IgD-negative memory B cell (primary cell): ENCODE results near the gene ABHD18. TPM values are rescaled to one million over a fixed set of nuclear protein-coding genes. Genes with fewer than 3 reads are reported as not detected.
"Not testable (repeated sequence)": the region's sequence is repeated elsewhere in the genome, so short reads cannot be mapped to it uniquely, and the experiment has no call there.

ENCODE experiments used
- H3K27ac Mint-ChIP-seq, 3 donors: one replicate each; pipeline ENCODE4 v1.8.0; 2020 to 2022; ENCODE audit warnings: mild to moderate bottlenecking in 3 of 3, mixed read lengths in 3 of 3, moderate library complexity in 1 of 3
- H3K27me3 Mint-ChIP-seq: one replicate; pipeline ENCODE4 v1.8.0; 2021; ENCODE audit warnings: mixed read lengths
- H3K36me3 Mint-ChIP-seq: one replicate; pipeline ENCODE4 v1.8.0; 2020; ENCODE audit warnings: mild to moderate bottlenecking, mixed read lengths
- H3K4me1 Mint-ChIP-seq, 3 donors: one replicate each; pipeline ENCODE4 v1.8.0; 2020 to 2022; ENCODE audit warnings: mixed read lengths in 3 of 3, mild to moderate bottlenecking in 1 of 3
- H3K4me3 Mint-ChIP-seq, 4 donors: one replicate each; pipeline ENCODE4 v1.8.0; 2020 to 2022; ENCODE audit warnings: mild to moderate bottlenecking in 4 of 4, mixed read lengths in 4 of 4, moderate library complexity in 3 of 4
- H3K9me3 Mint-ChIP-seq, 3 donors: one replicate each; pipeline ENCODE4 v1.8.0; 2020 to 2021; ENCODE audit warnings: mixed read lengths in 3 of 3, mild to moderate bottlenecking in 1 of 3
- polyA plus RNA-seq: library from polyadenylated mRNA; unstranded; fragments of 300-500 nt; fragmentation: Illumina TruSeq; gene quantifications from one replicate; pipeline ENCODE4 v1.2.3, GENCODE V29; 2021

ABHD18 gene
- polyA plus RNA-seq, 1 donor from 2014 or later, result 7.5 TPM

DNA sequence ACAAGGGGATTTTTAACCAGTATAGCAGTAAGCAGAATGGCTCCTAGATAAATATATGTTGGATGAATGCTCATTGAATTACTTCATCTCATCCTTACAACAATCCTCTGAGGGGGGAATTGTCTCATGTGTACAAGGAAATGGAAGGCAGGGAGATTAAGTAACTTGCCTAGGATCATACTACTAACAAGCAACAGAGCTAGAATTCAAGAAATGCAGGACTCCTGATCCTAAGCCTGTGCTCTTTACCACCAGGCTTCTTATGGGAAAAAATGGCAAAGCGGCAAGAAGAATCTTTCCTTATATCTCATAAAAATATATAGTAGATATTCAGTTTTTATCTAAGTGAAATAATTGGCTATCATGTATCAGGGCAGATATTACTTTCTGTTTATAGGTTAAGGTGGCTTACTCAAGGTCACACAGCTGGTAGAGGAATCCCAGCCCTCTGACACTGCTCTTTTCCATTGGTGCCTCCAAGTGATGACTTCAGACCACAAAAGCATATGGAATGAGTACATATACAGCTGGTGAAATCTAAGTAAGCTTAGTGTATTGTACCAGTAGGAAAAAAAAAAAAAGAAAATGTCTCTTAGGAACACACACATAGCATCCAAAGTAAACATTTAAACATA lies 2.1 kb downstream of the ABHD18 start:
- H3K4me3 Mint-ChIP-seq, result peak overlapping the region in 3 of 4 donors; percentile 18 to 85 (median 26)
- H3K27me3 Mint-ChIP-seq, result no peaks in the 10 kb centered on the region
- H3K4me1 Mint-ChIP-seq, result peaks cover 21 to 24% (median 23%) of the 10 kb centered on the region in 3 donors
- no peak overlapping the region for H3K27ac Mint-ChIP-seq
- peaks cover 3% of the 10 kb centered on the region for H3K36me3 Mint-ChIP-seq
- H3K9me3 Mint-ChIP-seq, result no peaks in the 10 kb centered on the region

DNA sequence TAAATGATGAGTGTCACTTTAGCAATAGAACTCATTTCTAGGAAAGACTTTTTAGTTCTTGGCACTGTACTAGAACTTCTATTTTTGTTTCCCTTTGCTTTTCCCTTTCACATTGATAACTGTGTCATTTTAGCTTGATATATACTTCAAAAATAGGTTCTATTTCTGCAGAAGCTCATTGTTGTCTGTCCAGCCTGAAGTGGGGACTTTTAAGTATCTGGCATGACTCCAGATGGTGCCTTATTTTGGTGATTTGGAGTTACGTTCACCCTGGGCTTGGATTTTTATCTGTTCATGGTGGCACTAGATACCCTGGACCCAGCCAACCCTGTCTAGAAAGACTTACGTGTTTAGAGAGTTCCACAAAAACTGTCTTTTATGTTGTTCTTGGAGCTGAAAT lies 3.4 kb downstream of the ABHD18 start:
- peak overlapping the region in 1 of 3 donors; percentile 39 for H3K27ac Mint-ChIP-seq
- H3K36me3 Mint-ChIP-seq, result no peaks in the 10 kb centered on the region
- no peaks in the 10 kb centered on the region for H3K27me3 Mint-ChIP-seq
- no peaks in the 10 kb centered on the region for H3K9me3 Mint-ChIP-seq
- H3K4me3 Mint-ChIP-seq, result peak overlapping the region in 1 of 4 donors; percentile 52
- H3K4me1 Mint-ChIP-seq, result peaks cover 12 to 22% (median 12%) of the 10 kb centered on the region in 3 donors

DNA sequence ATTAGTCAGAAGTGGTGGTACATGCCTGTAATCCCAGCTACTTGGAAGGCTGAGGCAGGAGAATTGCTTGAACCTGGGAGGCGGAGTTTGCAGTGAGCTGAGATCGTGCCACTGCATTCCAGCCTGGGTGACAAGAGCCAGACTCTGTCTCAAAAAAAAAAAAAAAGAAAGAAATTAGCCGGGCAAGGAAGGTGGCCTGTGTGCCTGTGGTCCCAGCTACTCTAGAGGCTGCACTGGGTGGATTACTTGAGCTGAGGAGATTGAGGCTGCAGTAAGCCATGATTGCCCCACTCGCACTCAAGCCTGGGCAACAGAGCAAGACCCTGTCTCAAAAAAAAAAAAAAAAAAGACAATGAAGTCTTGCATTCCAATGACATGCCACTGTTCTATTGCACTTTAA lies 5.7 kb downstream of the ABHD18 start:
- H3K27me3 Mint-ChIP-seq, H3K36me3 Mint-ChIP-seq, H3K9me3 Mint-ChIP-seq, H3K27ac Mint-ChIP-seq, H3K4me3 Mint-ChIP-seq: not testable (repeated sequence)
- peaks cover 11 to 16% (median 14%) of the 10 kb centered on the region in 3 donors for H3K4me1 Mint-ChIP-seq

DNA sequence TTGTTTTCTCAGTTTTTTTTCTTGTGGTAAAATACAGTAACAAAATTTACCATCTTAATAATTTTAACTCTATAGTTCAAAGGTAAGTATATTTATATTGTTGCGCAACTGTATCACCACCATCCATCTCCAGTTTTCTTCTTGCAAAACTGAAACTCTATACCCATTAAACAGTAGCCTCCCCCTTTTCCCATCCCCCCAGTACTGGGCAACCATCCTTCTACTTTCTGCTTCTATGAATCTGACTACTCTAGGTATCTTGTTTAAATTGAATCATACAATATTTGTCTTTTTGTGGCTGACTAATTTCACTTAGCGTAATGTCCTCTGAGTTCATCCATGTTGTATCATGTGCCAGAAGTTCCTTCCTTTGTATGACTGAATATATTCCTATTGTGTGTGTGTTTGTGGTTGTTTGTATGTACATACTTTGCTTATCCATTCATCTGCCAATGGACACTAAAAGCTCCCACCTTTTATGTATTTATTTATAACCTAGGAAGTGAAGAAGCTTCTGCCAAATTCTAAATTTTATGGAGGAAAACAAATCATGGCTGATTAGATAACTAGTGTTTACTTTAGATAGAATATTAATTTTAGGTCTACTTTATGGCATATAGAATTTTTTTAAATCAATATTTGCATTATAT lies 10.0 kb downstream of the ABHD18 start:
- no peak overlapping the region for H3K27ac Mint-ChIP-seq

DNA sequence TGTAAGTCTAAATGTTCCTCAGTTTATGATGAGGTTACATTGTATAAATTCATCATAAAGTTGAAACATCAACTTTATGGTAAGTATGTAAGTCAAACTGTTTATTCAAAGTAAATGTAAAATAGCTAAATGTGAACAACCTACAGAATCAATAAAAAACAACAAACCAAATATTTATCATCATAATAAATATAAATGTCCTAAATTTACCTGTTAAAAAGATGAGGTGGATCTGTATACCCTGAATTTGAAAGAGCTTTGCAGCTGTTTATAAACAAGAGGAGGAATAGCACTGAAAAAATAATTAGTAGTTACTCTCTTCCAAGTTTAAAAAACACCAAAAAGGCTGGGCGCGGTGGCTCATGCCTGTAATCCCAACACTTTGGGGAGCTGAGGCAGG lies 13.7 kb downstream of the ABHD18 start:
- Mint-ChIP-seq H3K4me3 (no peak overlapping the region), H3K27me3 (no peaks in the 10 kb centered on the region), H3K27ac (no peak overlapping the region), H3K4me1 (peaks cover 0 to 7% (median 3%) of the 10 kb centered on the region in 3 donors), H3K36me3 (peaks cover 13% of the 10 kb centered on the region), H3K9me3 (no peaks in the 10 kb centered on the region)

More for the DNA sequence above, 10.0 kb downstream of the ABHD18 start:
- peaks cover 4 to 9% (median 5%) of the 10 kb centered on the region in 3 donors for H3K4me1 Mint-ChIP-seq
- no peak overlapping the region for H3K4me3 Mint-ChIP-seq
- H3K27me3 Mint-ChIP-seq, result no peaks in the 10 kb centered on the region
- H3K36me3 Mint-ChIP-seq, result peaks cover 11% of the 10 kb centered on the region
- H3K9me3 Mint-ChIP-seq, result no peaks in the 10 kb centered on the region

DNA sequence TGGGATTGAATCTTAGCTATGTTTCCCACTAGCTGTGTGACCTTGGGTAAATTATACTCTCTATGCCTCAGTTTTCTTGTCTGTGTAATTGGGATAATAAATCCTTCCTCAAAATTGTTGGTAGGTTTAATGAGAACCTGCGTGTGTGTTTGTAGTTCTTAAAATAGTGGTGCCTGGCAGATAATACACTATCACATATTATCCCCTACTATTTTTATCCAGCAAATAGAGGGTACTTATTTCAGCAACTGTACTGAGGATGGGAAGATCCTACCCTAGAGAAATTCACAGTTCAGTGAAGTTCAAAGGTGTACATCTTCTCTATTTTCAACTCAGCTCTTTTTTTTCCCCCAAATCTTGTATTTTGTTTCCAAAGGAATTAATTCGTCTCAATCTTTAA lies 17.2 kb downstream of the ABHD18 start:
- no peaks in the 10 kb centered on the region for H3K9me3 Mint-ChIP-seq
- no peak overlapping the region for H3K27ac Mint-ChIP-seq
- no peaks in the 10 kb centered on the region for H3K27me3 Mint-ChIP-seq
- H3K4me3 Mint-ChIP-seq, result no peak overlapping the region
- H3K4me1 Mint-ChIP-seq, result no peaks in the 10 kb centered on the region
- H3K36me3 Mint-ChIP-seq, result peaks cover 11% of the 10 kb centered on the region

DNA sequence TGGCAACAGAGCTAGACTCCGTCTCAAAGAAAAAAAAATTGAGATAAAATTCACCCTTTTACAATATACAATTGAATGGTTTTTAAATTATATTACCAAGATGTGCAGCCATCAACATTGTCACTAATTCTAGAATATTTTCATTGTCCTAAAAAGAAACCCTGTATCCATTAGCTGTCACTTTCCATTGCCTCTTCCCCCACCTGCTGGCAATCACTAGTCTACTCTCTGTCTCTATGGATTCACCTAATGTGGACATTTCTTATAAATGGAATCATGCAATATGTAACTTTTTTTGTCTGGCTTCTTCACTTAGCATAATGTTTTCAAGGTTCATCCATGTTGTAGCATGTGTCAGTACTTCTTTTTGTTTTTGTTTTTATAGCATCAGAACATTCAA lies 20.8 kb downstream of the ABHD18 start:
- Mint-ChIP-seq H3K4me1 (no peaks in the 10 kb centered on the region), H3K27ac (no peak overlapping the region), H3K36me3 (peaks cover 4% of the 10 kb centered on the region), H3K9me3 (no peaks in the 10 kb centered on the region), H3K27me3 (no peaks in the 10 kb centered on the region), H3K4me3 (no peak overlapping the region)

DNA sequence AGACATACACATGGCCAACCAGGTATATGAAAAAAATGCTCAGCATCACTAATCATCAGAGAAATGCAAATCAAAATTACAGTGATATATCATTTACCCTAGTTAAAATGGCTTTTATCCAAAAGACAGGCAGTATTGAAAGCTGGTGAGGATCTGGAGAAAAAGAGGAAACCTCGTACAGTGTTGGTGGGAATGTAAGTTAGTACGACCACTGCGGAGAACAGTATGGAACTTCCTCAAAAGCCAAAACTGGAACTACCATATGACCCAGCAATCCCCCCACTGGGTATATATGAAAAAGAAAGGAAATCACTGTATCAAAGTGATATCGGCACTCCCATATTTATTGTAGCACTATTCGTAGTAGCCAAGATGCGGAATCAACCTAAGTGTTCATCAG lies 23.4 kb downstream of the ABHD18 start:
- Mint-ChIP-seq H3K27ac (no peak overlapping the region), H3K27me3 (no peaks in the 10 kb centered on the region), H3K9me3 (no peaks in the 10 kb centered on the region), H3K36me3 (peaks cover 7% of the 10 kb centered on the region), H3K4me3 (no peak overlapping the region), H3K4me1 (peaks cover 0 to 11% (median 0%) of the 10 kb centered on the region in 3 donors)

DNA sequence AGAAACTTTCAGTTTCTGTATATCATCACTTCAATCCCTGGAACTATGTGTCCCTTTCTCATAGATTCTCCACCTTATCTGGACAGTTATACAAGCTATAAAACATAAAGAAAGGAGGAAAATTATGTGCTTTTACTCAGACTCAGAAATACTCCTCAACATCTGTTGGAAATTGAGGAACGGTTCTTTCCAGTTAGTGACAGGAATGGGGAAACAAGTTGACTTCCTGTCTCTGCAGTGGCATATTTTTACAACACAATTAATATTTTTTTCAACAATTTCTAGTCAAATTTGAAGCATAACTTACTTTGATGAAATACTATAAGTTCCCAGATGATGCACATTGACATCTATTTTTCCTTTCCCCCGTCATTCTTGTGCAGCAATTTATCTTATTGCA lies 27.9 kb downstream of the ABHD18 start:
- H3K4me1 Mint-ChIP-seq, result peaks cover 5 to 25% (median 10%) of the 10 kb centered on the region in 3 donors
- H3K9me3 Mint-ChIP-seq, result no peaks in the 10 kb centered on the region
- H3K27me3 Mint-ChIP-seq, result no peaks in the 10 kb centered on the region
- H3K4me3 Mint-ChIP-seq, result no peak overlapping the region
- H3K27ac Mint-ChIP-seq, result peak overlapping the region in 1 of 3 donors; percentile 33
- H3K36me3 Mint-ChIP-seq, result peaks cover 6% of the 10 kb centered on the region

DNA sequence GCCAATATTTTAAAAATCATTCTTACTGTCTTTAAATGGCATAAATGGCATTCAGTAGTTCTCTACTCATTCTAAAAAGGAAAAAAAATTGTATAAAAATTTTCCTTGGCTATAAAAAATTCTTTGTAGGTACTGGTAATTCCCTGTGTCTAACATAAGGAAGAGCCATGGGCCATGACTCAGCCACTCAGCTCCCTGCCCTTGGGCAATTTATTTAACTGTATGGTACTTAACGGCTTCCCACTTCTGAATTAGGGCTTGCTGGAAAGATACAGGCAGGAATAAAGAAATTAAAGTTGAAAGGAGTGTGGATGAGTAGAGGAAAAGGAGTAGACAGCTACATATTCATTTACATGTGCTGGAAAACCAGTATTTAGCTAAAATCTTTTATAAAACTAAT lies 30.6 kb downstream of the ABHD18 start:
- Mint-ChIP-seq H3K9me3 (no peaks in the 10 kb centered on the region), H3K4me3 (no peak overlapping the region), H3K36me3 (peaks cover 22% of the 10 kb centered on the region), H3K27ac (peak overlapping the region in 1 of 3 donors; percentile 73), H3K27me3 (no peaks in the 10 kb centered on the region), H3K4me1 (peaks cover 6 to 25% (median 11%) of the 10 kb centered on the region in 3 donors)

DNA sequence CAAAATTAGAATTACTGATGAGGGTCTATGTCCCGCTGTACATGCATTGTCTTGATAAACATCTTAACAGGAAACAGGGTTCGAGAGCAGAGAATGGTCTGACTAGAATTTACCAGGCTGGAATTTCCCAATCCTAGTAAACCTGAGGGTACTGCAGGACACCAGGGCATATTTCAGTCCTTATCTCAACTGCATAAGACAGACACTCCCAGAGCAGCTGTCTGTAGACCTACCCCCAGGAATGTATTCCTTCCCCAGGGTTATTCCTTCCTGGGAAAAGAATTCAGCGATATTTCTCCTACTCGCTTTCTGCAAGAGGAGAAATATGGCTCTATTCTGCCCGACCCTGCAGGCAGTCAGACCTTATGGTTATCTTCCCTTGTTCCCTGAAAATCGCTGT lies 31.3 kb downstream of the ABHD18 start:
- peak overlapping the region in 1 of 3 donors; percentile 73 for H3K27ac Mint-ChIP-seq
- peaks cover 10 to 30% (median 14%) of the 10 kb centered on the region in 3 donors for H3K4me1 Mint-ChIP-seq
- H3K27me3 Mint-ChIP-seq, H3K9me3 Mint-ChIP-seq, H3K4me3 Mint-ChIP-seq: not testable (repeated sequence)
- peaks cover 23% of the 10 kb centered on the region for H3K36me3 Mint-ChIP-seq

DNA sequence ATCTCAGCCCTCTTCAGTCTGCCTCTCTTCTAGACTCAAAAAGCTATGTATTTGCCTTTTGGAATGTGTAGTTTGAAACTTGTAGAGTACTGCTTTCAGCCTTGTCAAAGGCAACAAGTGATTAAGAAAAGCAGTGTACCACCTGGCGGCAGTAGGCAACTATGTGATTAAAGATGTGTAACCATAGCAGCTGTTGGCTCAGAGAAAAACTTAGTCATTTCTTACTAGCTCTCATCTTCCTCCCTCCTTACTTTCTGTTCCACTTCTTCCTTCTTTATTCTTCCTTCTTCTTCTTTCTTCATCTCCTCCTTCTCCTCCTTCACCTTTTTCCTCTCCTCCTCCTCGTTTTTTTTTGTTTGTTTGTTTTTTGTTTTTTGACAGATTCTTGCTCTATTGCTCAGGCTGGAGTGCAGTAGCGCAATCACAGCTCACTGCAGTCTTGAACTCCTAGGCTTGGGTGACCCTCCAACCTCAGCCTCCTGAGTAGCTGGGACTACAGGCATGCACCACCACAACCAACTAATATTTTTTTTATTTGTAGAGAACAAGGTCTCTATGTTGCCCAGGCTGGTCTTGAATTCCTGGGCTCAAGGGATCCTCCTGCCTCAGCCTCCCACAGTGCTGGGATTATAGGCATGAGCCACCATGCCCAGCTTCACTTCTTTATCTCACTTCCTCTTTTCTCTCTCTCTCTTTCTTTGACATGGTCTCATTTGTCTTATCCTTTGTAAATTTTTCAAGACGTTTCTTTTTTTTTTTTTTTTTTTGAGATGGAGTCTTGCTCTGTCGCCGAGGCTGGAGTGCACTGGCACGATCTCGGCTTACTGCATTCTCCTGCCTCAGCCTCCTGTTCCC lies 32.6 kb downstream of the ABHD18 start:
- Mint-ChIP-seq H3K9me3 (no peaks in the 10 kb centered on the region), H3K4me3 (no peak overlapping the region), H3K4me1 (peaks cover 10 to 28% (median 14%) of the 10 kb centered on the region in 3 donors), H3K27me3 (no peaks in the 10 kb centered on the region), H3K27ac (peak overlapping the region in 1 of 3 donors; percentile 79), H3K36me3 (peaks cover 23% of the 10 kb centered on the region)

DNA sequence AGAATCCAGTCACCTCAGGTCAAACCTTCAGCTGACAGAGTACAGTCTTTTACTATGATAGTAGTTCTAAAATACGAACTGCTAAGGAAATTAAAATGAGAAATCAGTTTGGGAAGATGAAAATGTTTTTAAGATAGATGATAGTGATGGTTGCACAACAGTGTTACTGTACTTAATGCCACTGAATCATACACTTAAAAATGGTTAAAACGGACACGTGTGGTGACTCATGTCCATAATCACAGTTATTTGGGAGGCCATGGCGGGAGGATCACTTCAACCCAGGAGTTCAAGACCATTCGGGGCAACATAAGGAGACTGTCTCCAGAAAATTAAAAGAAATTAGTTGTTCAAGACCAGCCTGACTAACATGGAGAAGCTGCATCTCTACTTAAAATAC lies 41.4 kb downstream of the ABHD18 start:
- no peaks in the 10 kb centered on the region for H3K4me1 Mint-ChIP-seq
- no peak overlapping the region for H3K4me3 Mint-ChIP-seq
- no peaks in the 10 kb centered on the region for H3K27me3 Mint-ChIP-seq
- H3K36me3 Mint-ChIP-seq, result peaks cover 7% of the 10 kb centered on the region
- no peaks in the 10 kb centered on the region for H3K9me3 Mint-ChIP-seq
- H3K27ac Mint-ChIP-seq, result no peak overlapping the region

DNA sequence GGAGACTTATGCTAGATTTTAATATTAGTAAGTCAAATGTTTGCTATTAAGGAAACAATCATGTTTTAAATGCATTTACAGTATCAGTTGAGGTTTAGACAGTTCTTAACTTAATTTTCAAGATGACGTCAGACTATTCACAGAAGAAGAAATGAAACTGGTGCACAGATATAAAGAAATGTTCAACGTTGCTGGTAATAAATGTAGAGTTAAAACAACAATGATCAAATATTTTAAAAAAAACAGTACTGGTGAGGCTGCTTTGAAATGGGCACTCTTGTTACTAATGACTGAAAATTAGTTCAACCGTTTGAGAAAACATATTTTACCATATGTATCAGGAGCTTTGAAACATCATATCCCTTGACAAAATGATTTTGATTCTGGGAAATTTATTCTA lies 44.2 kb downstream of the ABHD18 start:
- Mint-ChIP-seq H3K36me3 (peaks cover 14% of the 10 kb centered on the region), H3K27me3 (no peaks in the 10 kb centered on the region), H3K27ac (no peak overlapping the region), H3K9me3 (no peaks in the 10 kb centered on the region), H3K4me3 (no peak overlapping the region), H3K4me1 (no peaks in the 10 kb centered on the region)

DNA sequence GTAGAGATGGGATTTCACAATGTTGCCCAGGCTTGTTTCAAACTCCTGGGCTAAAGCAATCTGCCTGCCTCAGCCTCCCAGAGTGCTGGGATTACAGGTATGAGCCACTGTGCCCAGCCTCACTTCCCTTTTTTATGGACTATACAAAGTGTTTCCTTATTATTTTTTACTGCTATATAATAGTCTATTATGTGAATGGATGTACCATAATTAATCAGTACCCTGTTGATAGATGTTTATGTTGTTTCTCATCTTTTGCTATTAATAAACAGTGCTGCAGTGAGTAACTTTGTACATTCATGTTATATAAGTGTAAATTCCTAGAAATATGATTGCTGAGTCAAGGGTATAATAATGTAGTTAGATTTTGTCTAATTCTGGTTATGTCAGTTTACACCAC lies 60.1 kb downstream of the ABHD18 start:
- H3K9me3 Mint-ChIP-seq, result peaks cover 0 to 2% (median 0%) of the 10 kb centered on the region in 3 donors
- H3K27me3 Mint-ChIP-seq, result no peaks in the 10 kb centered on the region
- no peak overlapping the region for H3K4me3 Mint-ChIP-seq
- no peak overlapping the region for H3K27ac Mint-ChIP-seq
- H3K36me3 Mint-ChIP-seq, result peaks cover 28% of the 10 kb centered on the region
- no peaks in the 10 kb centered on the region for H3K4me1 Mint-ChIP-seq
